HCT116 (cell line): ENCODE results near the gene TMEM247. TPM values are rescaled to one million over a fixed set of nuclear protein-coding genes. Genes with fewer than 3 reads are reported as not detected.

Source experiments
- ATAC-seq: fragments of 200-7000 bp; cut with Tn5 transposase; 2 replicates; pipeline ENCODE4 v1.9.1; 2020; ENCODE audit warnings: mild to moderate bottlenecking, moderate library complexity
- BruUV-seq: library from RNA; stranded (reverse); fragments of 400-500 nt; replicated peaks from 2 replicates; lab custom pipeline; 2021; lab: Mats Ljungman, UMichigan
- CTCF ChIA-PET: fragments of 300-600 bp; sonication (Branson Sonifier 250); formaldehyde crosslinking; loops from one replicate; lab custom pipeline; 2021; ENCODE audit warnings: antibody characterized with exemption; lab: Charles Lee
- POLR2A ChIA-PET: fragments of 300-600, 350-600 bp; sonication (Branson Sonifier 250); formaldehyde crosslinking; loops from one replicate; lab custom pipeline; 2021; ENCODE audit warnings: antibody characterized with exemption; lab: Charles Lee
- RAD21 ChIA-PET, 2 experiments: fragments of 300-600 bp; sonication (Branson Sonifier 250); formaldehyde crosslinking; loops; one replicate each; lab custom pipeline; 2023; ENCODE audit warnings: low total read pairs in 2 of 2; ENCODE audit not compliant: uncharacterized antibody in 2 of 2, unreplicated experiment in 2 of 2, low non-redundant PET in 1 of 2; lab: Charles Lee
- DNase-seq: peaks from one replicate; pipeline ENCODE4 v3.0.0-alpha.2; 2010; ENCODE audit warnings: low read depth, low spot score
- H2AFZ ChIP-seq: fragments of 200-600 bp; shearing (Covaris generic), sonication (generic); 2 replicates; pipeline ENCODE4 v1.6.1; 2017; ENCODE audit warnings: low read depth, mixed run types, mixed read lengths, antibody characterized with exemption, low read length; ENCODE audit not compliant: poor library complexity, severe bottlenecking
- H3K27ac ChIP-seq: 2 replicates; pipeline ENCODE4 v1.5.1; 2012; ENCODE audit warnings: low read depth, low read length
- H3K27me3 ChIP-seq: fragments of 200-600 bp; sonication (generic); 2 replicates; pipeline ENCODE4 v1.6.1; 2016; ENCODE audit warnings: mixed run types, low read length, mixed read lengths; ENCODE audit not compliant: insufficient read depth
- H3K36me3 ChIP-seq, 2 experiments: fragments of 200-500 bp in 1 of 2; fragments of 200-600 bp in 1 of 2; sonication (Bioruptor generic) in 1 of 2; sonication (generic) in 1 of 2; 2 replicates each; pipeline versions ENCODE4 v1.5.1 to v1.6.1; 2014 to 2016; ENCODE audit warnings: low read length in 2 of 2, inconsistent platforms in 1 of 2, mixed read lengths in 1 of 2, mixed run types in 1 of 2; ENCODE audit not compliant: insufficient read depth in 2 of 2, control insufficient read depth in 1 of 2
- H3K4me1 ChIP-seq, 2 experiments: fragments of 200-600 bp in 1 of 2; sonication (generic) in 1 of 2; 2 replicates each; pipeline versions ENCODE4 v1.5.1 to v1.6.1; 2012 to 2017; ENCODE audit warnings: low read length in 2 of 2, inconsistent platforms in 1 of 2, mild to moderate bottlenecking in 1 of 2, mixed read lengths in 1 of 2, mixed run types in 1 of 2, moderate library complexity in 1 of 2; ENCODE audit not compliant: insufficient read depth in 2 of 2, control insufficient read depth in 1 of 2
- H3K4me2 ChIP-seq: fragments of 200-600 bp; sonication (generic); 2 replicates; pipeline ENCODE4 v1.6.1; 2017; ENCODE audit warnings: mixed run types, low read length, mixed read lengths
- H3K4me3 ChIP-seq, 2 experiments: fragments of 200-600 bp in 1 of 2; sonication (generic) in 1 of 2; replicated peaks in 1 of 2; 2 replicates each; pipeline ENCODE4 v1.5.1; 2011 to 2016; ENCODE audit warnings: low read length in 2 of 2, control low read depth in 1 of 2, low read depth in 1 of 2, mild to moderate bottlenecking in 1 of 2, mixed read lengths in 1 of 2, mixed run types in 1 of 2
- H3K79me2 ChIP-seq: fragments of 200-600 bp; sonication (generic); 2 replicates; pipeline ENCODE4 v1.6.1; 2017; ENCODE audit warnings: mild to moderate bottlenecking, mixed run types, low read length, moderate library complexity, mixed read lengths; ENCODE audit not compliant: insufficient read depth
- H3K9ac ChIP-seq: fragments of 200-600 bp; sonication (generic); 2 replicates; pipeline ENCODE4 v1.6.1; 2016; ENCODE audit warnings: low read length, mixed read lengths
- H3K9me2 ChIP-seq: fragments of 200-600 bp; sonication (generic), shearing (Covaris generic); 2 replicates; pipeline ENCODE4 v1.6.1; 2017; ENCODE audit warnings: mixed run types, mild to moderate bottlenecking, moderate library complexity; ENCODE audit not compliant: insufficient read depth
- H3K9me3 ChIP-seq, 2 experiments: fragments of 200-500 bp in 1 of 2; fragments of 200-600 bp in 1 of 2; sonication (Bioruptor generic) in 1 of 2; sonication (generic) in 1 of 2; 2 replicates each; pipeline ENCODE4 v1.6.1; 2014 to 2017; ENCODE audit warnings: low read length in 2 of 2, mixed read lengths in 2 of 2, inconsistent platforms in 1 of 2, low read depth in 1 of 2, mild to moderate bottlenecking in 1 of 2, mixed run types in 1 of 2, moderate library complexity in 1 of 2; ENCODE audit not compliant: control insufficient read depth in 1 of 2, insufficient read depth in 1 of 2
- H4K20me1 ChIP-seq: fragments of 200-600 bp; sonication (generic), shearing (Covaris generic); 2 replicates; pipeline ENCODE4 v1.6.1; 2017; ENCODE audit warnings: mixed run types, mild to moderate bottlenecking, moderate library complexity; ENCODE audit not compliant: insufficient read depth
- CBX3 ChIP-seq: IDR thresholded peaks from 2 replicates; pipeline ENCODE4 v1.6.1; 2012; ENCODE audit warnings: low read depth
- ELF1 ChIP-seq: IDR thresholded peaks from 2 replicates; pipeline ENCODE4 v1.6.1; 2012; ENCODE audit warnings: low read depth, borderline replicate concordance
- EZH2 ChIP-seq: fragments of 200-600 bp; sonication (generic); IDR thresholded peaks from 2 replicates; pipeline ENCODE4 v1.6.1; 2017; ENCODE audit warnings: antibody characterized with exemption, mixed run types
- EZH2phosphoT487 ChIP-seq: fragments of 200-600 bp; IDR thresholded peaks from 2 replicates; pipeline ENCODE4 v1.6.1; 2018; ENCODE audit warnings: antibody characterized with exemption, borderline replicate concordance
- FOSL1 ChIP-seq: IDR thresholded peaks from 2 replicates; pipeline ENCODE4 v1.6.1; 2012; ENCODE audit warnings: low read depth
- JUND ChIP-seq: IDR thresholded peaks from 2 replicates; pipeline ENCODE4 v1.6.1; 2012
- POLR2A ChIP-seq: IDR thresholded peaks from 2 replicates; pipeline ENCODE4 v1.7.0; 2011; ENCODE audit warnings: borderline replicate concordance; ENCODE audit not compliant: insufficient read depth, insufficient read length; ENCODE audit errors: extremely low read depth
- POLR2AphosphoS5 ChIP-seq: IDR thresholded peaks from 2 replicates; pipeline ENCODE4 v1.6.1; 2011; ENCODE audit warnings: mild to moderate bottlenecking, low read depth, low read length, moderate library complexity
- RAD21 ChIP-seq: IDR thresholded peaks from 2 replicates; pipeline ENCODE4 v1.6.1; 2012; ENCODE audit warnings: low read depth, mild to moderate bottlenecking
- SIN3A ChIP-seq: IDR thresholded peaks from 2 replicates; pipeline ENCODE4 v1.6.1; 2012; ENCODE audit warnings: low read depth
- SRF ChIP-seq: IDR thresholded peaks from 2 replicates; pipeline ENCODE4 v1.6.1; 2012; ENCODE audit warnings: low read depth
- TCF7L2 ChIP-seq: IDR thresholded peaks from 2 replicates; pipeline ENCODE4 v1.7.0; 2011; ENCODE audit warnings: borderline replicate concordance, inconsistent platforms; ENCODE audit not compliant: insufficient read depth, insufficient read length; ENCODE audit errors: extremely low read depth
- ZFX ChIP-seq: fragments of 450-650 bp; IDR thresholded peaks from 2 replicates; pipeline ENCODE4 v1.6.1; 2017
- ZNF274 ChIP-seq: fragments of 200-500 bp; sonication (Bioruptor generic); IDR thresholded peaks from 2 replicates; pipeline ENCODE4 v1.6.1; 2014; ENCODE audit warnings: mild to moderate bottlenecking, low read depth, low read length, inconsistent platforms
- intact Hi-C: fragments of 100-400 bp; cut with micrococcal nuclease; formaldehyde crosslinking; loops from 2 replicates; pipeline ENCODE4 v1.10.0; 2022
- total RNA-seq: library from RNA; stranded (reverse); gene quantifications from one replicate; pipeline ENCODE4 v1.2.1, GENCODE V29; 2021; ENCODE audit not compliant: unreplicated experiment
- TF ChIP-seq, protein P1 (sequence below), 3 experiments: fragments of 200-600 bp in 1 of 3; sonication (generic) in 1 of 3; IDR thresholded peaks in 2 of 3; conservative IDR thresholded peaks in 1 of 3; 2 replicates each; pipeline ENCODE4 v1.5.1; 2012 to 2017; ENCODE audit warnings: low read depth in 2 of 3, low read length in 2 of 3, antibody characterized with exemption in 1 of 3, borderline replicate concordance in 1 of 3, control low read depth in 1 of 3, mild to moderate bottlenecking in 1 of 3, mixed read lengths in 1 of 3, mixed run types in 1 of 3, moderate library complexity in 1 of 3; ENCODE audit not compliant: insufficient read depth in 1 of 3
- TF ChIP-seq, protein P2 (sequence below): IDR thresholded peaks from 2 replicates; pipeline ENCODE4 v1.6.1; 2012
- TF ChIP-seq, protein P3 (sequence below): IDR thresholded peaks from 2 replicates; pipeline ENCODE4 v1.6.1; 2012
- TF ChIP-seq, protein P4 (sequence below): IDR thresholded peaks from 2 replicates; pipeline ENCODE4 v1.6.1; 2011; ENCODE audit warnings: mild to moderate bottlenecking, low read length, moderate library complexity; ENCODE audit not compliant: insufficient replicate concordance; ENCODE audit errors: extremely low read depth

TMEM247 gene
- total RNA-seq, 1 experiment from 2014 or later = not detected

DNA sequence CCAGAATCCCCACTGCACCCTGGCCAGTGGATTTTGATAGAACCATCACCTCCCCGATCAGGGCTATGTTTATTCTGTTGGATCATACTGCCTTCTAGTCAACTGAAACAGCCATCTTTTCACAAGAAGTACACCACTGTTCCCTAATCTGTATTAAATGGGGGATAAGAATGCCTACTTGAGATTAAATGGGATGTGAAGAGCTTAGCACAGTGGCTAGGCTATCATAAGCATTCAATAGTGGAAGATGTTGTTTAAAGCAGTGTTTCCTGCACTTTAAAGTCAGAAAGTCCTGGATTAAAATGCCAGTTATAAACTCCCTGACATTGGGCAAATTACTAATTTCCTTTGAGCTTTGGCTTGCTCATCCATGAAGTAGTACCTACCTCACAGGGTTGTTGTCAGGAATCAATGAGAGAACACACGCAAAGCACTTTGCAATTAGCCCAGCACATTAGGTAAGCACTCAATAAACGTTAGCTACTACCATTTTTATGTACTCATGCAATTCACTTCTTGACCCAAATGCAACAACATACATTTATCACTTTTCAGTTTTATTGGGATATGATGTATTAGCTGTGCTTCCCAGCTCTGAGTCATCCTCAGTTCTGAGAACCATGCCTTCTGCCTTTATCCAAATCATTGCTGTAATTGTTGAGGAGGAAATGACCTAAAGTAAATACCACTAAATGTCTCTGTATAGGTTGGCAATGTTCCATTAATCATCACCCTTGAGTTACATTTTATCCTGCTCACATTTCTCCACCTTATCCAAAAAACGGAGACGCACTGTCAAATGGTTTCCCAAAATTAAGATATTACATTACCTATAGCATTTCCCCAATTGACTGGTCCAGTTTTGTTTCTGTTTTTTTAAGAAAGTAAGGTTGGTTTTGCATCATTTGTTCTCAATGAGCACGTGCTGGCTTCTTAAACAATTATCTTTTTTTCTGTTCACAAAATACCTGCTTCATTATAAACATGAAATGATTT, 2.1 kb downstream of the TMEM247 start:
- Histone ChIP-seq H3K4me3 (no peak overlapping the region), H3K36me3 (no peaks in the 10 kb centered on the region), H3K27ac (no peak overlapping the region), H3K27me3 (0 out of 2 replicates have a peak, but pooled peaks cover 3% of the 10 kb centered on the region), H3K9me3 (no peaks in the 10 kb centered on the region), H4K20me1 (no peaks in the 10 kb centered on the region), H3K4me2 (no peak overlapping the region), H3K9ac (no peak overlapping the region), H2AFZ (no peak overlapping the region), H3K4me1 (0 out of 4 replicates have a peak, but pooled peaks cover 0 to 3% of the 10 kb centered on the region in 2 experiments), H3K79me2 (no peaks in the 10 kb centered on the region), H3K9me2 (no peaks in the 10 kb centered on the region)
- DNase-seq (no peak), ATAC-seq (no peak)
- TF ChIP-seq EZH2phosphoT487 (no peak), POLR2A (no peak), SRF (no peak), TCF7L2 (no peak), POLR2AphosphoS5 (no peak), RAD21 (no peak), SIN3A (no peak), FOSL1 (no peak), CBX3 (no peak), ZFX (no peak), JUND (no peak), EZH2 (no peak), ELF1 (no peak), ZNF274 (no peak)
- TF ChIP-seq, protein P1, sequence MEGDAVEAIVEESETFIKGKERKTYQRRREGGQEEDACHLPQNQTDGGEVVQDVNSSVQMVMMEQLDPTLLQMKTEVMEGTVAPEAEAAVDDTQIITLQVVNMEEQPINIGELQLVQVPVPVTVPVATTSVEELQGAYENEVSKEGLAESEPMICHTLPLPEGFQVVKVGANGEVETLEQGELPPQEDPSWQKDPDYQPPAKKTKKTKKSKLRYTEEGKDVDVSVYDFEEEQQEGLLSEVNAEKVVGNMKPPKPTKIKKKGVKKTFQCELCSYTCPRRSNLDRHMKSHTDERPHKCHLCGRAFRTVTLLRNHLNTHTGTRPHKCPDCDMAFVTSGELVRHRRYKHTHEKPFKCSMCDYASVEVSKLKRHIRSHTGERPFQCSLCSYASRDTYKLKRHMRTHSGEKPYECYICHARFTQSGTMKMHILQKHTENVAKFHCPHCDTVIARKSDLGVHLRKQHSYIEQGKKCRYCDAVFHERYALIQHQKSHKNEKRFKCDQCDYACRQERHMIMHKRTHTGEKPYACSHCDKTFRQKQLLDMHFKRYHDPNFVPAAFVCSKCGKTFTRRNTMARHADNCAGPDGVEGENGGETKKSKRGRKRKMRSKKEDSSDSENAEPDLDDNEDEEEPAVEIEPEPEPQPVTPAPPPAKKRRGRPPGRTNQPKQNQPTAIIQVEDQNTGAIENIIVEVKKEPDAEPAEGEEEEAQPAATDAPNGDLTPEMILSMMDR (IDR thresholded peaks at IDR 0.05 in 2 of 3, conservative IDR thresholded peaks at IDR 0.05 in 1 of 3; ENCODE audit: borderline replicate concordance in 1 of 3, insufficient read depth in 1 of 3, low read depth in 2 of 3, low read length in 2 of 3) = no peak
- TF ChIP-seq, protein P2, sequence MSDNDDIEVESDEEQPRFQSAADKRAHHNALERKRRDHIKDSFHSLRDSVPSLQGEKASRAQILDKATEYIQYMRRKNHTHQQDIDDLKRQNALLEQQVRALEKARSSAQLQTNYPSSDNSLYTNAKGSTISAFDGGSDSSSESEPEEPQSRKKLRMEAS = no peak
- TF ChIP-seq, protein P3, sequence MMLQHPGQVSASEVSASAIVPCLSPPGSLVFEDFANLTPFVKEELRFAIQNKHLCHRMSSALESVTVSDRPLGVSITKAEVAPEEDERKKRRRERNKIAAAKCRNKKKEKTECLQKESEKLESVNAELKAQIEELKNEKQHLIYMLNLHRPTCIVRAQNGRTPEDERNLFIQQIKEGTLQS = no peak
- TF ChIP-seq, protein P4, sequence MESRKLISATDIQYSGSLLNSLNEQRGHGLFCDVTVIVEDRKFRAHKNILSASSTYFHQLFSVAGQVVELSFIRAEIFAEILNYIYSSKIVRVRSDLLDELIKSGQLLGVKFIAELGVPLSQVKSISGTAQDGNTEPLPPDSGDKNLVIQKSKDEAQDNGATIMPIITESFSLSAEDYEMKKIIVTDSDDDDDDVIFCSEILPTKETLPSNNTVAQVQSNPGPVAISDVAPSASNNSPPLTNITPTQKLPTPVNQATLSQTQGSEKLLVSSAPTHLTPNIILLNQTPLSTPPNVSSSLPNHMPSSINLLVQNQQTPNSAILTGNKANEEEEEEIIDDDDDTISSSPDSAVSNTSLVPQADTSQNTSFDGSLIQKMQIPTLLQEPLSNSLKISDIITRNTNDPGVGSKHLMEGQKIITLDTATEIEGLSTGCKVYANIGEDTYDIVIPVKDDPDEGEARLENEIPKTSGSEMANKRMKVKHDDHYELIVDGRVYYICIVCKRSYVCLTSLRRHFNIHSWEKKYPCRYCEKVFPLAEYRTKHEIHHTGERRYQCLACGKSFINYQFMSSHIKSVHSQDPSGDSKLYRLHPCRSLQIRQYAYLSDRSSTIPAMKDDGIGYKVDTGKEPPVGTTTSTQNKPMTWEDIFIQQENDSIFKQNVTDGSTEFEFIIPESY = no peak
- BruUV-seq = no TSS peak
- ChIA-PET POLR2A (no interaction called here), RAD21 (no interaction called here), CTCF (no interaction called here)
- intact Hi-C loops = no loop called here
